HG03469 (cell line): ENCODE data around the gene EFTUD2.
"Not testable (repeated sequence)": the region's sequence is repeated elsewhere in the genome, so short reads cannot be mapped to it uniquely, and the experiment has no call there.

Experiments used
- ATAC-seq: cut with Tn5 transposase; IDR thresholded peaks from one replicate; pipeline ENCODE4 v1.9.1; 2021; ENCODE audit warnings: mild to moderate bottlenecking, moderate library complexity, moderate number of reproducible peaks; ENCODE audit not compliant: unreplicated experiment

The EFTUD2 gene

DNA sequence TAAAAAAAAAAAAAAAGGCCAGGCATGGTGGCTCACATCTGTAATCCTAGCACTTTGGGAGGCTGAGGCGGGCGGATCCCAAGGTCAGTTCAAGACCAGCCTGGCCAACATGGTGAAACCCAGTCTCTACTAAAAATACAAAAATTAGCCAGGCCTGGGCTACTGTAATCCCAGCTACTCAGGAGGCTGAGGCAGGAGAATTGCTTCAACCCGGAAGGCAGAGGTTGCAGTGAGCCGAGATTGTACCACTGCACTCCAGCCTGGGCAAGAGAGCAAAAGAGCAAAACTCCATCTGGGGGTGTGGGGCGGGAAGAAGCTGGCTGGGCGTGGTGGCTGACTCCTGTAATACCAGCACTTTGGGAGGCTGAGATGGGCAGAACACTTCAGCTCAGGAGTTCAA is 80.7 kb downstream of the EFTUD2 start:
- not testable (repeated sequence) for ATAC-seq

DNA sequence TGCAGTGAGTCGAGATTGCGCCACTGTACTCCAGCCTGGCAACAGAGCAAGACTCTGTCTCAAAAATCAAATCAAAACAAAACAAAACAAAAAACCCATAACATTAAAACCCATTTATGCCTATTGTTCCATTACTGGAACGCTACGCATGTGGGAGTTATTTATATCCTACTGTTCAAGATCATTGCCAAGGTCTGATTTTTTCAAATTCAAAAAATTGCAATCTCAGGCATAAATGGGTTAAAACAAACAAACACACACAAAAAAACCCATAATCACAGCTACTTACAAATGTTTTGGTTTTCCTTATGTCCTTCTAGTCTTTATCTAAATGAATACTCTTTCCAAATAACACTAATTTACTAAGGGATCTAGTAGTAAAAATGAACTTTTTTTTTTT is 87.0 kb downstream of the EFTUD2 start:
- ATAC-seq: no peak

DNA sequence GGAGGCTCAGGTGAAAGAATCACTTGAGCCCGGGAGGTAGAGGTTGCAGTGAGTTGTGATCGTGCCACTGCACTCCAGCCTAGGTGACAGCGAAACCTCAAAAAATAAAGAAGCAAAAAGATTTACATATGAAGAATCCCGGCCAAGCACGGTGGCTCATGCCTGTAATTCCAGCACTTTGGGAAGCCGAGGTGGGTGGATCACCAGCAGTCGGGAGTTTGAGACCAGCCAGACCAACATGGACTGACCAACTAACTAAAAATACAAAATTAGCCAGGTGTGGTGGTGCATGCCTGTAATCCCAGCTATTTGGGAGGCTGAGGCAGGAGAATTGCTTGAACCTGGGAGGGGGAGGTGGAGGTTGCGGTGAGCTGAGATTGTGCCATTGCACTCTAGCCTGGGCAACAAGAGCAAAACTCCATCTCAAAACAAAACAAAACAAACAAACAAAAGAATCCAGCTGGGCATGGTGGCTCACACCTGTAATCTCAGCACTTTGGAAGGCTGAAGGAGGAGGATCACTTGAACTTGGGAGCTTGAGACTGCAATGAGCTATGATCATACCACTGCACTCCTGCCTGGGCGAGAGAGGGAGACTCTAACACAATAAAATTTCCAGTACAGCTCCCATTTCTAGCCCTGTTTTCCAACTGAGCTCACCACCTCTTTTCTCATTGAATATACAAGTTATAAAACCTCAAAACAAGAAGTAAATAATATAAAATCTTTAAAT is 90.4 kb downstream of the EFTUD2 start:
- ATAC-seq: not testable (repeated sequence)

DNA sequence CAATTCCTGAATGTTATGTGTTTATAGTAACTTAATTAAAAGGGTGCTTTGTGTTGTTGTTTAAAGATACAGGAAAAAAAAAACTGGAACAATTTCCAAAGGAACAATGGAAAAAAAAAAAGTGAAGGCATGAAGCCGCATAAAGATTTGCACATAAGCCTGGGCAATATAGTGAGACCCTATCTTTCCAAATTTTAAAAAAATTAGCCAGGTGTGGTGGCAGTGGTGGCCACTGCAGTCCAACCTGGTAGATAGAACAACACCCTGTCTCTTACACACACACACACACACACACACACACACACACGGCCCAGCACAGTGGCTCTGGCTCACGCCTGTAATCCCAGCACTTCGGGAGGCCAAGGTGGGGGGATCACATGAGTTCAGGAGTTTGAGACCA is 91.1 kb downstream of the EFTUD2 start:
- ATAC-seq: no peak

DNA sequence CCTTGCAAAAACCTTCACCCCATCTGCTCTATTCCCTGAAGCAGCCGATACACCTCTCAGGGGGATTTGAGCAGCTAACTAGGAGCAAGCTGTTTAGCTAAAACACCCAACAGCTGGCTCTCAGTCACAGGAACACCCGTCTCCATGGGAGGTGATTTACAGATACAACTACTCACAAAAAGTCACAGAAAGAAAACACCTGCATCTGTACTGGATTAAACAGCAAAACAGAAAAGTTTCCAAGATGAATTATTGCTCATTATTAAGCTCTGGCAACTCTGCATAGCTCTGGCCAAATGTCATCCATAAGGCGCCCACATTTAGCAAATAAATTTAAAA is 91.5 kb downstream of the EFTUD2 start:
- no peak for ATAC-seq

DNA sequence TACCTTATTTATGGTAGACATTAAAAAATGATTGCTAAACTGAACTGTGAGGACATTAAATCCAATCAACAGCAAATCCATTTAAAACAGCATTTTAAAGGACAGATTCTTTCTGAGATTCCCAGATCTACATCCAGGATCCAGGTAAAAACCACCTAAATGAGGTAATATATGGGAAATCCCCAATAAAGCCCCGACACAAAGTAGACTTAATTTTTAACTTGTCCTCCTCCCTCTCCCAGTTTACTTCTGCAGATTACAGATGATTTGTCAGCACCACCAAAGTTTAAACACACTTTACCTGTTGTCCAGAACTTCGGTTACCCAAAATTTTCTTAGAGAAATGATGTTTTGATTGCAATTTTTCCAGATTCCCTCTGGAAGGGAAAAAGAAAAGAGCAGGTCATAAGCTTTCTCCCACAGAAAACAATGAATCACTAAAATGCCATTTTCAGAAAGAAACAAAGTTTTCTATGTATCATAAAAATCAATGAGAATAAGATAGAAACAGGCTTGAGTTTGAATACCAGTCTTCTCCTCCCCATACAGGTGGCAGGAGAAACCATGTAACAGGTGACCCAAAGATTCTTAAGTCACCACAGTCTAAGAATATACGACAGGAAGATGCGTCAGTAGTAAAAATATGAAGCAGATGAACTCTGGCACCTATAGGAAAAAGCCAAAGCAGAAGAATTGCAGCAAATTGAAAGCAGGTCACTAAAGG is 92.0 kb downstream of the EFTUD2 start:
- ATAC-seq: no peak

DNA sequence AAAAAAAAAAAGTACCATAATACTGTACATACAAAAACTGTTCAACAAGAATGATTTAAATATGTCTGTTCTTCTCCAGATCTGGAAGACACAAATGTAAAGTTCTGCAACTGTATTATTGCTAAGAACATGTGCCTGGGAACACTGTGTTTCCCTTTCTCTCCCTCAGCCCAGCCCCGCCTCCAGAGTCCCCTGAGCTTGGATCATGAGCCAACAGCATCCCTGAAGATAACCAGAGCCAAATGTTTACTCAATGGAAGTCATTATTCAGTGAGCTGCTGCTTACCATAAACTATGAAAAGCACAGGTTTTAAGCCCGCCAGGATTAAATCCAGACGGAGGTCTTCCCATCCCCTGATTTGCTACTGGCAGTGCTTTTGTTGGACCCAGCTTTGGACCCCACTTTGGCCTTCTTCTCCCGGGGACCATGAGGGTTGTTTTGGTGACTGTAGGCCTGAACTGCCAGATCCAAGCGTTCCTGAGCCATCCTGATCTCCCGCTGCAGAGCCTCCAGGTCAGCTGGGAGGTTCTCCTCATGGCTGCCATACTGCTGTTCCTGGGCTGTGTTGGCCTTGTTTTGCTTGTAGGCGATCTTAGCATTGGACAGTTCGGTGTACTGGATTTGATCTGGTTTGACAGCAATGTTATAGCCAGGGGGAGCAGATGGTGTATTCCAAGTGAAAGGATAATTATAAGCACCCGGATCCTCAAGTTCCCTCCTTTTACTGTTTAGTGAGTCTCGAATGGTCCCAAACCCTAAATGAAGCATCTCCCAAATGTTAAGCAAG is 94.7 kb downstream of the EFTUD2 start:
- ATAC-seq: no peak

DNA sequence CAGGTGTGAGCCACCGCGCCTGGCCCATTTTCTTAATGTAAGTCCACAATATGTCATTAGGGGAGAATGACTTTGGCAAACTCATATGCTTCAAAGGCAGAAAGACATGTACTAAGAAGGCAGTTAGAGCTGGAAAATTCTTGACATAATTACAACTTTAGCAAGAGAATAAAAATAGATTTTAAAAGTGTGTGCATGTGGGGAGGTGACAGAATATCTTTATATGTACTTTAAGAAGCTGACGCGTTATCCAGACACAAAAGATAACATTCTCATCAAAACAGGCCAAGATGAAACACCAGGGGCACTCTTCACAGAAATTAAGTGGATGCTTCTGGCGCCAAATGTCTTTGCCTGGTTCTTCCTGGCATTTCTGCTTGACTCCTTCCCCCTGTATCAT is 97.4 kb downstream of the EFTUD2 start:
- ATAC-seq: no peak
